Spleen (tissue), 11 donors: Measurements from ENCODE around the gene PRKCH. TPM values are rescaled to one million over a fixed set of nuclear protein-coding genes. Genes with fewer than 3 reads are reported as not detected.

Experiments used
- DNase-seq: peaks from one replicate; pipeline ENCODE4 v3.0.0-alpha.2; 2020
- H3K27ac ChIP-seq, 8 donors: fragments of 200-600 bp; sonication (generic) in 7 of 8; 1 replicate in 4 of 8; 2 replicates in 4 of 8; pipeline versions ENCODE4 v1.5.0 to v1.8.0; 2016 to 2021; ENCODE audit warnings: inconsistent platforms in 4 of 8, mild to moderate bottlenecking in 4 of 8, moderate library complexity in 1 of 8
- H3K27me3 ChIP-seq, 7 donors: fragments of 200-600 bp; sonication (generic) in 6 of 7; replicated peaks in 1 of 7; 1 replicate in 4 of 7; 2 replicates in 3 of 7; pipeline versions ENCODE4 v1.5.0 to v1.8.0; 2016 to 2021; ENCODE audit warnings: inconsistent platforms in 3 of 7, mild to moderate bottlenecking in 1 of 7
- H3K36me3 ChIP-seq, 6 donors: fragments of 200-600 bp; sonication (generic) in 5 of 6; 1 replicate in 4 of 6; 2 replicates in 2 of 6; pipeline versions ENCODE4 v1.5.0 to v1.8.0; 2016 to 2021; ENCODE audit warnings: inconsistent platforms in 2 of 6
- H3K4me1 ChIP-seq, 6 donors: fragments of 200-600 bp; sonication (generic) in 5 of 6; 1 replicate in 3 of 6; 2 replicates in 3 of 6; pipeline versions ENCODE4 v1.5.0 to v1.8.0; 2016 to 2021; ENCODE audit warnings: inconsistent platforms in 3 of 6
- H3K4me3 ChIP-seq, 8 donors: fragments of 200-600 bp; sonication (generic) in 7 of 8; 1 replicate in 4 of 8; 2 replicates in 4 of 8; pipeline versions ENCODE4 v1.5.0 to v1.8.0; 2016 to 2021; ENCODE audit warnings: inconsistent platforms in 4 of 8, mild to moderate bottlenecking in 4 of 8, moderate library complexity in 2 of 8
- H3K9me3 ChIP-seq, 8 donors: fragments of 200-600 bp; sonication (generic) in 7 of 8; 1 replicate in 4 of 8; 2 replicates in 4 of 8; pipeline versions ENCODE4 v1.5.0 to v1.8.0; 2016 to 2021; ENCODE audit warnings: inconsistent platforms in 4 of 8
- CTCF ChIP-seq, 11 experiments: fragments of 200-600 bp in 7 of 11; fragments of 450-650 bp in 4 of 11; sonication (generic) in 4 of 11; IDR thresholded peaks in 8 of 11; conservative IDR thresholded peaks in 3 of 11; 1 replicate in 7 of 11; 2 replicates in 4 of 11; pipeline versions ENCODE4 v1.4.0 to v1.8.0; 2016 to 2021; ENCODE audit warnings: antibody characterized with exemption in 11 of 11, inconsistent platforms in 4 of 11, mild to moderate bottlenecking in 1 of 11
- POLR2A ChIP-seq, 3 donors: fragments of 450-650 bp; IDR thresholded peaks; one replicate each; pipeline ENCODE4 v1.5.1; 2017; ENCODE audit warnings: antibody characterized with exemption in 3 of 3, mild to moderate bottlenecking in 1 of 3
- POLR2AphosphoS5 ChIP-seq, 3 donors: sonication (generic); formaldehyde crosslinking; IDR thresholded peaks; one replicate each; pipeline ENCODE4 v1.5.1; 2017; ENCODE audit warnings: antibody characterized with exemption in 3 of 3
- WGBS, 5 donors: extraction: QIAGEN DNeasy Blood & Tissue Kit in 3 of 5; methylation state at CpG; one replicate each; pipeline versions ENCODE4 v1.1.5 to v1.1.7; 2013 to 2018; 5-methylcytosine and 5-hydroxymethylcytosine counted together
- intact Hi-C: fragments of 100-400 bp; cut with DNase I; formaldehyde crosslinking; loops from one replicate; pipeline ENCODE4 v1.15.0; 2023; ENCODE audit warnings: low total_unique reads
- polyA plus RNA-seq, 3 donors: library from polyadenylated mRNA; stranded (reverse); fragments of 200-250 nt; gene quantifications; one replicate each; pipeline ENCODE4 v1.2.1, GENCODE V29; 2013
- total RNA-seq, 7 donors: library from RNA; depleted of rRNA in 3 of 7; stranded (reverse); fragments of >200 nt in 3 of 7; fragmentation: NEBNext Ultra II Directional in 4 of 7; extraction: Animal tissue kit (Norgen Biotek cat#: 25700) in 4 of 7; gene quantifications; one replicate each; pipeline versions ENCODE4 v1.1.0 to v1.2.1, GENCODE V29; 2016 to 2021
- donor health status: healthy with polysubstance abuse.
- donor health status: DM: no; HTN: no; CAD: no; lungs with moderate emphysema.
- donor health status: DM: no; HTN: no; CAD: no.
- donor health status: Bipolar disorder and iron deficiency.
- donor health status: healthy.
- donor health status: DM: no; HTN: no; CAD: no.
- donor health status: DM: yes; HTN: yes; CAD: no.

The PRKCH gene
- total and polyA plus RNA-seq, 10 donors, result 10.0 to 184 (median 105) TPM

GRCh38 chr14:61282746-61283145, 38.6 kb upstream of the PRKCH start:
- Histone ChIP-seq H3K4me1 (peaks cover 0 to 45% (median 35%) of the 10 kb centered on the region in 6 donors), H3K27me3 (peaks cover 0 to 35% (median 21%) of the 10 kb centered on the region in 7 donors), H3K4me3 (no peak overlapping the region), H3K27ac (no peak overlapping the region), H3K9me3 (no peaks in the 10 kb centered on the region), H3K36me3 (no peaks in the 10 kb centered on the region)
- 83 to 93% (median 91%) methylated on average over 2 of the region's 2 CpGs for WGBS, 5 donors
- intact Hi-C loops, result no loop called here
- TF ChIP-seq POLR2AphosphoS5 (IDR thresholded peaks at IDR 0.05) (no peak), CTCF (IDR thresholded peaks at IDR 0.05 in 8 of 11, conservative IDR thresholded peaks at IDR 0.05 in 3 of 11) (no peak), POLR2A (IDR thresholded peaks at IDR 0.05) (no peak)
- DNase-seq, result no peak

GRCh38 chr14:61284001-61284400, 37.4 kb upstream of the PRKCH start:
- no peak for DNase-seq
- WGBS, 5 donors, result 74 to 81% (median 79%) methylated on average over 3 of the region's 3 CpGs
- no peak overlapping the region for H3K27ac ChIP-seq
- H3K9me3 ChIP-seq, result no peaks in the 10 kb centered on the region
- peaks cover 0 to 45% (median 35%) of the 10 kb centered on the region in 6 donors for H3K4me1 ChIP-seq
- no peak for TF ChIP-seq POLR2A (IDR thresholded peaks at IDR 0.05)
- no peak for TF ChIP-seq CTCF (IDR thresholded peaks at IDR 0.05 in 8 of 11, conservative IDR thresholded peaks at IDR 0.05 in 3 of 11)
- TF ChIP-seq POLR2AphosphoS5 (IDR thresholded peaks at IDR 0.05), result no peak
- intact Hi-C loops, result no loop called here
- peaks cover 0 to 33% (median 21%) of the 10 kb centered on the region in 7 donors for H3K27me3 ChIP-seq
- H3K4me3 ChIP-seq, result no peak overlapping the region
- no peaks in the 10 kb centered on the region for H3K36me3 ChIP-seq

GRCh38 chr14:61285364-61285763, 36.0 kb upstream of the PRKCH start:
- Histone ChIP-seq H3K4me1 (peaks cover 0 to 37% (median 26%) of the 10 kb centered on the region in 6 donors), H3K27ac (peak overlapping the region in 1 of 8 donors; percentile 3)
- no peak for TF ChIP-seq POLR2A (IDR thresholded peaks at IDR 0.05)
- TF ChIP-seq CTCF (IDR thresholded peaks at IDR 0.05 in 8 of 11, conservative IDR thresholded peaks at IDR 0.05 in 3 of 11), result no peak
- TF ChIP-seq POLR2AphosphoS5 (IDR thresholded peaks at IDR 0.05), result no peak

GRCh38 chr14:61287196-61287595, 34.2 kb upstream of the PRKCH start:
- Histone ChIP-seq H3K4me3 (no peak overlapping the region), H3K27ac (no peak overlapping the region), H3K27me3 (peaks cover 0 to 1% (median 0%) of the 10 kb centered on the region in 7 donors), H3K4me1 (peaks cover 0 to 24% (median 13%) of the 10 kb centered on the region in 6 donors), H3K9me3 (no peaks in the 10 kb centered on the region), H3K36me3 (no peaks in the 10 kb centered on the region)
- 81 to 89% (median 86%) methylated on average over 7 of the region's 7 CpGs for WGBS, 5 donors
- intact Hi-C loops, result no loop called here
- TF ChIP-seq POLR2A (IDR thresholded peaks at IDR 0.05) (no peak), CTCF (IDR thresholded peaks at IDR 0.05 in 8 of 11, conservative IDR thresholded peaks at IDR 0.05 in 3 of 11) (no peak), POLR2AphosphoS5 (IDR thresholded peaks at IDR 0.05) (no peak)
- DNase-seq, result no peak

More at GRCh38 chr14:61285364-61285763, 36.0 kb upstream of the PRKCH start:
- DNase-seq, result no peak
- Histone ChIP-seq H3K27me3 (peaks cover 0 to 20% (median 12%) of the 10 kb centered on the region in 7 donors), H3K36me3 (no peaks in the 10 kb centered on the region), H3K9me3 (no peaks in the 10 kb centered on the region), H3K4me3 (no peak overlapping the region)
- intact Hi-C loops, result no loop called here
- 68 to 82% (median 78%) methylated on average over 4 of the region's 4 CpGs for WGBS, 5 donors
